Neural progenitor cell (in vitro differentiated cells): Measurements from ENCODE around the gene GDAP2. TPM values are rescaled to one million over a fixed set of nuclear protein-coding genes. Genes with fewer than 3 reads are reported as not detected.

Experiments used
- DNase-seq: peaks from one replicate; pipeline ENCODE4 v3.0.0-alpha.2; 2016; ENCODE audit warnings: low spot score
- H2AFZ ChIP-seq: fragments of 200-600 bp; sonication (generic); replicated peaks from 2 replicates; pipeline ENCODE4 v1.6.1; 2016; ENCODE audit warnings: antibody characterized with exemption
- H3F3A ChIP-seq: fragments of 200-600 bp; sonication (generic); 2 replicates; pipeline ENCODE4 v1.6.1; 2016; ENCODE audit warnings: antibody characterized with exemption, low read depth
- H3K27ac ChIP-seq: fragments of 200-600 bp; sonication (generic); 2 replicates; pipeline ENCODE4 v1.5.1; 2016; ENCODE audit warnings: mild to moderate bottlenecking
- H3K27me3 ChIP-seq: fragments of 200-600 bp; sonication (generic); 2 replicates; pipeline ENCODE4 v1.6.1; 2016; ENCODE audit warnings: mild to moderate bottlenecking, moderate library complexity
- H3K36me3 ChIP-seq: fragments of 200-600 bp; sonication (generic); 2 replicates; pipeline ENCODE4 v1.5.1; 2016
- H3K4me1 ChIP-seq: fragments of 200-600 bp; sonication (generic); 2 replicates; pipeline ENCODE4 v1.6.1; 2016; ENCODE audit warnings: mixed run types
- H3K4me2 ChIP-seq: fragments of 200-600 bp; sonication (generic); 2 replicates; pipeline ENCODE4 v1.6.1; 2016
- H3K4me3 ChIP-seq: fragments of 200-600 bp; sonication (generic); 2 replicates; pipeline ENCODE4 v1.5.1; 2016
- H3K79me2 ChIP-seq: fragments of 200-600 bp; sonication (generic); 2 replicates; pipeline ENCODE4 v1.6.1; 2016; ENCODE audit warnings: low read depth
- H3K9ac ChIP-seq: fragments of 200-600 bp; sonication (generic); 2 replicates; pipeline ENCODE4 v1.6.1; 2016
- H3K9me3 ChIP-seq: fragments of 200-600 bp; sonication (generic); 2 replicates; pipeline ENCODE4 v1.5.1; 2016; ENCODE audit warnings: low read depth
- H4K20me1 ChIP-seq: fragments of 200-600 bp; sonication (generic); 2 replicates; pipeline ENCODE4 v1.6.1; 2016; ENCODE audit warnings: low read depth
- H3K27ac Mint-ChIP-seq: 3 replicates; pipeline ENCODE4 v1.8.0; 2021; ENCODE audit warnings: mixed read lengths
- H3K27me3 Mint-ChIP-seq: 2 replicates; pipeline ENCODE4 v1.8.0; 2022; ENCODE audit warnings: low read depth, mild to moderate bottlenecking, inconsistent platforms, moderate library complexity, mixed read lengths; ENCODE audit not compliant: insufficient read depth
- H3K36me3 Mint-ChIP-seq: 3 replicates; pipeline ENCODE4 v1.8.0; 2021; ENCODE audit warnings: mixed read lengths
- H3K4me1 Mint-ChIP-seq: 3 replicates; pipeline ENCODE4 v1.8.0; 2021; ENCODE audit warnings: mixed read lengths
- H3K4me3 Mint-ChIP-seq: 3 replicates; pipeline ENCODE4 v1.8.0; 2021; ENCODE audit warnings: mild to moderate bottlenecking, moderate library complexity, mixed read lengths
- H3K9me3 Mint-ChIP-seq: 3 replicates; pipeline ENCODE4 v1.8.0; 2020; ENCODE audit warnings: mixed read lengths
- EZH2 ChIP-seq: fragments of 200-600 bp; sonication (generic); IDR thresholded peaks from 2 replicates; pipeline ENCODE4 v1.6.1; 2017; ENCODE audit warnings: antibody characterized with exemption, mild to moderate bottlenecking, moderate library complexity
- EZH2phosphoT487 ChIP-seq: fragments of 200-600 bp; sonication (generic); IDR thresholded peaks from 2 replicates; pipeline ENCODE4 v1.6.1; 2017; ENCODE audit warnings: antibody characterized with exemption
- total RNA-seq: library from RNA; depleted of rRNA; stranded (reverse); fragments of >200 nt; gene quantifications from 2 replicates; pipeline ENCODE4 v1.2.3, GENCODE V29; 2015; ENCODE audit warnings: low replicate concordance
- TF ChIP-seq, protein P1 (sequence below): fragments of 200-600 bp; sonication (generic); IDR thresholded peaks from 2 replicates; pipeline ENCODE4 v1.5.1; 2017; ENCODE audit warnings: antibody characterized with exemption, mild to moderate bottlenecking

The GDAP2 gene
- total RNA-seq, 1 donor from 2014 or later = 32.0 TPM

DNA sequence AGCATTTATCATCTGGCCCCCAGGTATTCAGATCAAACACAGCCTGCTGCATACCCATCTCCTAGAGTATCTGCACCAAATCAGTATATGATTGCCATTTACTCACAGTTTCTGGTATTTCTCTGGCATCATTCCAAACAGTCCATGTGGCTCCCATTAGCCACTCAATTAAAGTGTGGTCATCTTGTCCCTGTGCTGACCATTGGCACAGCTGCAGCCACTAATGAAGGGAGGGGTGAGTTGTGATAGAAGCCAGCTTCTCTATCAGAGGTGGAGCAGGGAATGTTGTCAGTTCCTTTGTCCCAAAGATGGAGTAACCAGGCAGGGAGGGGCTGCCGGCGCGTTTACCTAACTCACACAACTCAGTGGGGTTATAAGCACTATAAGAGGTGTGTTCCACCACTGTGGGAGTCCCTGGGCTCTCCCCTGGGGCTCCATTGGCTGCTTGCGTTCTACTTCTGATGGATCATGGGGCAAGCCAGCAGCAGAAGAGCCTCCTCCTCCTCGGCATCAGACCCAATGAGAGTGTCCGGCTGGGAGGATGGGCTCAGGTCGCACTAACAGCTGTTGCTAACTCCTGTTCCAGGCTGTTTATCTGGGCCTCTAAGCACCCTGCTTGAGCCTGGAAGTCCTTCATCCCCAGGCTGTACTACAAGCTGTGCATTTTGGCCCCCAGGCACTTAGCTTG, 108.6 kb downstream of the GDAP2 start:
- H3K4me3 Mint-ChIP-seq = no peak overlapping the region
- no peaks in the 10 kb centered on the region for H3K4me1 ChIP-seq
- no peaks in the 10 kb centered on the region for H3K36me3 Mint-ChIP-seq
- H3K4me1 Mint-ChIP-seq = peaks cover under 1% of the 10 kb centered on the region
- no peak overlapping the region for H3K27ac ChIP-seq
- H3K27me3 ChIP-seq = no peaks in the 10 kb centered on the region
- H3K27me3 Mint-ChIP-seq = peaks cover 4% of the 10 kb centered on the region
- no peaks in the 10 kb centered on the region for H3K79me2 ChIP-seq
- no peak overlapping the region for H3K4me3 ChIP-seq
- no peak for TF ChIP-seq EZH2phosphoT487
- TF ChIP-seq, protein P1, sequence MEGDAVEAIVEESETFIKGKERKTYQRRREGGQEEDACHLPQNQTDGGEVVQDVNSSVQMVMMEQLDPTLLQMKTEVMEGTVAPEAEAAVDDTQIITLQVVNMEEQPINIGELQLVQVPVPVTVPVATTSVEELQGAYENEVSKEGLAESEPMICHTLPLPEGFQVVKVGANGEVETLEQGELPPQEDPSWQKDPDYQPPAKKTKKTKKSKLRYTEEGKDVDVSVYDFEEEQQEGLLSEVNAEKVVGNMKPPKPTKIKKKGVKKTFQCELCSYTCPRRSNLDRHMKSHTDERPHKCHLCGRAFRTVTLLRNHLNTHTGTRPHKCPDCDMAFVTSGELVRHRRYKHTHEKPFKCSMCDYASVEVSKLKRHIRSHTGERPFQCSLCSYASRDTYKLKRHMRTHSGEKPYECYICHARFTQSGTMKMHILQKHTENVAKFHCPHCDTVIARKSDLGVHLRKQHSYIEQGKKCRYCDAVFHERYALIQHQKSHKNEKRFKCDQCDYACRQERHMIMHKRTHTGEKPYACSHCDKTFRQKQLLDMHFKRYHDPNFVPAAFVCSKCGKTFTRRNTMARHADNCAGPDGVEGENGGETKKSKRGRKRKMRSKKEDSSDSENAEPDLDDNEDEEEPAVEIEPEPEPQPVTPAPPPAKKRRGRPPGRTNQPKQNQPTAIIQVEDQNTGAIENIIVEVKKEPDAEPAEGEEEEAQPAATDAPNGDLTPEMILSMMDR = no peak
- TF ChIP-seq EZH2 = no peak
- no peak overlapping the region for H3K4me2 ChIP-seq
- no peak overlapping the region for H3K27ac Mint-ChIP-seq
- H3K9me3 Mint-ChIP-seq = peaks cover 2% of the 10 kb centered on the region
- no peaks in the 10 kb centered on the region for H4K20me1 ChIP-seq
- no peaks in the 10 kb centered on the region for H3F3A ChIP-seq
- H3K9me3 ChIP-seq = no peaks in the 10 kb centered on the region
- H2AFZ ChIP-seq = no peak overlapping the region
- H3K36me3 ChIP-seq = no peaks in the 10 kb centered on the region
- no peak overlapping the region for H3K9ac ChIP-seq
- no peak for DNase-seq

DNA sequence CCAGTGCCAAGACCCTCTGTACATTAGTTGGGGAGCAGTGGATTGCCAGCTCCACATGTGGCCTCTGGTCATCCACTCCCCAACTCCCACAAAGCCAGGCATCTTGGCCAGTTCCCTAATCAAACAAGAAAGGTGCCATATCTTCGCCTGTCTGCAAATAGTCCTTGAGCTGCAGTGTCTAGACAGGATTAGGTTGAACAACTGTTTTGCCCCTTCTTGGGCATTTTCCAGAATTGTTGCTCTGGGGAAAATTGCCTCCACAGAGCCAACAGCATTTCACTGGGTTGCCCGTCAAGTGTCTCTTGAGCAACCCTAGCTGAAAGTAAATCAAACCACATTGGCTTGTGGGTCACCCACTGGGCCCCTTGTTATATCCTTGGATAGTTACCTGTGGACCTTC, 109.3 kb downstream of the GDAP2 start:
- DNase-seq = no peak
- TF ChIP-seq, protein P1 = no peak
- TF ChIP-seq EZH2phosphoT487 (no peak), EZH2 (no peak)
- H3K27me3 Mint-ChIP-seq = peaks cover 6% of the 10 kb centered on the region
- Histone ChIP-seq H2AFZ (no peak overlapping the region), H3K9ac (no peak overlapping the region), H3K4me2 (no peak overlapping the region), H3K4me3 (no peak overlapping the region), H3K79me2 (no peaks in the 10 kb centered on the region), H3K27ac (no peak overlapping the region), H3K9me3 (no peaks in the 10 kb centered on the region), H3F3A (no peaks in the 10 kb centered on the region), H3K4me1 (no peaks in the 10 kb centered on the region), H3K36me3 (no peaks in the 10 kb centered on the region), H3K27me3 (no peaks in the 10 kb centered on the region), H4K20me1 (no peaks in the 10 kb centered on the region)
- H3K4me3 Mint-ChIP-seq = no peak overlapping the region
- H3K36me3 Mint-ChIP-seq = no peaks in the 10 kb centered on the region
- peaks cover 2% of the 10 kb centered on the region for H3K9me3 Mint-ChIP-seq
- H3K4me1 Mint-ChIP-seq = peaks cover 4% of the 10 kb centered on the region
- no peak overlapping the region for H3K27ac Mint-ChIP-seq

DNA sequence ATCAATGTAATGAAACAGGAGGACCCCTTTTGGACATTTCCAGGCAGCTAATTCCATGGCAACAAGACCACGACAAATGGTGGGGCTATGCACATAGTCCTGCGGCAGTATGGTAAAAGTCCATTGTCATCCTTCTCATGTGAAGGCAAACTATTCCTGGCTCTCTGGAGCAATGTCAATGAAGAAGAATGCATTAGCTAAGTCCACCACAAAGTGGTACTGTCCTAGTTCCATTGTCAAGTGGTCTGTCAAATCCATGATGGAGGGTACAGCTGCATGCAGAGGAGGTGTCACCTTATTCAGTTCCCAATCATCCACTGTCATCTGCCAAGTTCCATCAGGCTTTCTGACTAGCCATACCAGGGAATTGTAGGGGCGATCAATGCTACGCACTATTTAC, 110.1 kb downstream of the GDAP2 start:
- Mint-ChIP-seq H3K4me1 (peaks cover 4% of the 10 kb centered on the region), H3K36me3 (no peaks in the 10 kb centered on the region), H3K4me3 (no peak overlapping the region), H3K9me3 (peaks cover 2% of the 10 kb centered on the region), H3K27me3 (peaks cover 6% of the 10 kb centered on the region), H3K27ac (no peak overlapping the region)
- Histone ChIP-seq H3K4me3 (no peak overlapping the region), H3K4me2 (no peak overlapping the region), H3K27ac (no peak overlapping the region), H4K20me1 (no peaks in the 10 kb centered on the region), H3K79me2 (no peaks in the 10 kb centered on the region), H3F3A (no peaks in the 10 kb centered on the region), H3K36me3 (no peaks in the 10 kb centered on the region), H2AFZ (no peak overlapping the region), H3K9me3 (no peaks in the 10 kb centered on the region), H3K9ac (no peak overlapping the region), H3K4me1 (no peaks in the 10 kb centered on the region), H3K27me3 (no peaks in the 10 kb centered on the region)
- DNase-seq = no peak
- TF ChIP-seq EZH2phosphoT487 = no peak
- no peak for TF ChIP-seq EZH2
- TF ChIP-seq, protein P1 = no peak
